Measurements from ENCODE around the gene ANTKMT. TPM values are rescaled to one million over a fixed set of nuclear protein-coding genes. Genes with fewer than 3 reads are reported as not detected.

The ANTKMT gene
- total and polyA plus RNA-seq, 2 of the 4 experiments (the other 2 are of a cell fraction), result 7.3 to 16.2 TPM

- H3K18ac ChIP-seq (ENCODE audit: low read depth, low read length), result no peak overlapping the region
- DNase-seq (no peak), ATAC-seq (ENCODE audit: low read depth) (peak; percentile 88)
- no peak overlapping the region for H3K9ac ChIP-seq (ENCODE audit: low read depth, low read length)
- no peak overlapping the region for H2BK20ac ChIP-seq (ENCODE audit: low read depth, low read length)
- H2AK9ac ChIP-seq (replicated peaks; ENCODE audit: low read depth, low read length, poor library complexity), result no peak overlapping the region
- H2BK120ac ChIP-seq (ENCODE audit: low read depth, low read length), result no peak overlapping the region
- H4K91ac ChIP-seq (ENCODE audit: insufficient read depth, low read depth, low read length), result no peak overlapping the region
- BruUV-seq (replicated peaks), result no TSS peak
- H3K9me3 ChIP-seq (ENCODE audit: control insufficient read depth, insufficient read depth, low read length), result no peaks in the 10 kb centered on the region
- H3K14ac ChIP-seq (replicated peaks; ENCODE audit: low read depth, low read length), result no peak overlapping the region
- no peak overlapping the region for H2AK5ac ChIP-seq (ENCODE audit: low read depth, low read length)
- peaks cover 69% of the 10 kb centered on the region for H3K27me3 ChIP-seq (ENCODE audit: control insufficient read depth, insufficient read depth, low read length)
- no peaks in the 10 kb centered on the region for H3K79me1 ChIP-seq (ENCODE audit: low read depth in 1 of 2, low read length in 2 of 2)
- intact Hi-C loops (cut with micrococcal nuclease), result no loop called here
- CTCF ChIA-PET, result interaction anchor here (0.6 kb wide), 1 partner anchor 1194 kb away, joined by 3 read pairs; no protein-coding TSS in a partner anchor
- no peak overlapping the region for H3K23ac ChIP-seq (ENCODE audit: low read depth, low read length)
- H3K4me1 ChIP-seq (ENCODE audit: control insufficient read depth, insufficient read depth, low read length), result no peaks in the 10 kb centered on the region
- H3K56ac ChIP-seq (ENCODE audit: extremely low read depth, insufficient read depth, low read length), result no peak overlapping the region
- H2BK15ac ChIP-seq (ENCODE audit: low read depth, low read length), result no peak overlapping the region
- H3K36me3 ChIP-seq (ENCODE audit: control insufficient read depth, insufficient read depth, low read length), result no peaks in the 10 kb centered on the region
- no peak overlapping the region for H3K4me2 ChIP-seq (ENCODE audit: low read depth, low read length)
- H2BK5ac ChIP-seq (ENCODE audit: low read depth, low read length, poor library complexity, severe bottlenecking), result no peak overlapping the region
- in situ Hi-C loops (cut with MboI; ENCODE audit: low sequenced_read_pairs), result loop anchor here (25.0 kb wide), 1 partner anchor 361 kb away; the partner anchor contains the start of gene SSTR5
- no peak overlapping the region for H3K27ac ChIP-seq (ENCODE audit: insufficient read depth, low read length)
- no peak overlapping the region for H3K4me3 ChIP-seq (ENCODE audit: insufficient read depth, low read depth, low read length)
- dilution Hi-C loops (cut with HindIII; ENCODE audit: low sequenced_read_pairs, unreplicated experiment), result no loop called here
- no peak overlapping the region for H4K8ac ChIP-seq (ENCODE audit: low read depth in 2 of 2, low read length in 2 of 2)
- no peak overlapping the region for H3K4ac ChIP-seq (ENCODE audit: low read depth, low read length)
- no peak overlapping the region for H4K5ac ChIP-seq (ENCODE audit: low read depth, low read length)
- H3K9me1 ChIP-seq (ENCODE audit: insufficient read depth, low read length), result no peaks in the 10 kb centered on the region
- peaks cover 5% of the 10 kb centered on the region for H4K20me1 ChIP-seq (ENCODE audit: insufficient read depth, low read length)
- no peak overlapping the region for H2AFZ ChIP-seq (replicated peaks; ENCODE audit: low read length, poor library complexity)
- TF ChIP-seq BHLHE40 (IDR thresholded peaks at IDR 0.05; ENCODE audit: low read depth, low read length) (no peak), MXI1 (IDR thresholded peaks at IDR 0.05; ENCODE audit: borderline replicate concordance, low read depth, low read length) (peak; percentile 42; the same call in 1 of the 2 replicates)
- 6% methylated on average over 36 of the region's 76 CpGs; no CpG with 5 or more reads in 1 of the 2 experiments for WGBS, 2 experiments (ENCODE audit: extremely low coverage in 2 of 2, insufficient read length in 1 of 2)
- POLR2A ChIA-PET (ENCODE audit: unreplicated experiment), result no interaction called here
Measured at GRCh38 chr16:700684-701584, 20.0 kb upstream of the ANTKMT start.

All from IMR-90 (cell line).